ENCODE results near the gene VGF.
"Not testable (repeated sequence)": the region's sequence is repeated elsewhere in the genome, so short reads cannot be mapped to it uniquely, and the experiment has no call there.

Gene VGF

DNA sequence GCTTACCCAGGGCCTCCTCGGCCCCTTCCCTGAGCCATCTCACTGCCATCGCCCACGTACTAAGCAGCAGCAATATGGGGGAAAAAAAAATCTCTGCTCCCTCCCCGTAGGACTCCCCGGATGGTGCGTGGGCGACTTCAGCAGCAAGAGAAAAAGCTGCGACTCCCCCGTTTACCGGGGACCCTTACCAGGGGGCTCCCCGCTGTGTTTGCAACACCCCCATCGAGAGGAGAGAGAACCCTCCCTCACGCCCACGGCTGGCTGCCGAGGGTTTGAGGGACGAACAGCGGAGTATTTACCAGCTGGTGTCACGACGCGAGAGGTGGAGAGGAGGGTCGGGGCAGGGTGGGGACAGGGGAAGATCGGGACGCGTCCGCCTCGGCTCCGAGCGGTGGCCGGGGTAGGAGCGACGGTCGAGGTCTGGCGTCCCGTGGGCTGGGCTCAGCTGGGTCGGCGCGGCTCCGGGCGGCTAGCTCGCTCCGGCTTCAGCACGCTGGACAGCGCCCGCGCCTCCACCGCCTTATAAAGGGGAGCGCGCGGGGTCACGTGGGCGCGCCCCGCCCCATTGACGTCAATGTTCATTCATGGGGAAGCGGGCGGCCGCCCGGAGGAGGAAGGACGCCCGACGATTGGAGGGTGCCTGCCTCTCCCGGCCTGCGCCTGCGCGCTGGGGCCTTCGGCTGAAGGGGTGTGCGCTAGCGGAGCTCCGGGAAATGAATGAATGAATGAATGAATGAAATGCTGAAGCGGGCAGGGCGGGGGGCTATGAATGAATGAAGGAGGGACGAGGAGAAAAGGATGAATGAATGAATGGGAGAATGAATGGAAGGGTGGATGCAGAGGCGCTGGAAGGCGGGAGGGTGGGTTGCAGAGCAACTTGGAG, at the start of gene VGF:
TSS of gene VGF (minus strand) at position 495 of the 883 bp plus-strand sequence. CDS start 726 bp downstream, outside the sequence.
- peak; percentile 72 to 76 for DNase-seq (ENCODE audit: low read depth in 2 of 2)

DNA sequence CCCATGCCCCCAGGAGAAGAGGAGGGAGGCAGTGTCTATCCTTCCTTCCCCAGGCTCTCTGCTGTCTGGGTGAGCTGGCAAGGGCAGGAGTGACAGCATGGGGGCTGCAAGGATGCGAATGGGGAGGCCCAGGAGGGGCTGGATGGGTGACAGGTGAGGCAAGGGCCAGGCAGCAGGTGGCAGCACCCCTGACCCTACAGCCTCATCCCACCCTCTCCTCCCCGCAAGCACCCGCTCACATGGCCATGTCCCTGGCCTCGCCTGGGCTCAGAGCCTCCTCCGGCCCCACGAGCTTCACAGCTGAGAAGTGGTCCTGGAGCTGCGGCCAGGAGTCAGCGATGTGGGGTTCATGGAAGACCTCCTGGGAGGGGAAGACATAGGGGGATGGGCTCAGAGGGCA, 46.6 kb upstream of the VGF start:
- no peak for DNase-seq (ENCODE audit: low read depth in 2 of 2)

DNA sequence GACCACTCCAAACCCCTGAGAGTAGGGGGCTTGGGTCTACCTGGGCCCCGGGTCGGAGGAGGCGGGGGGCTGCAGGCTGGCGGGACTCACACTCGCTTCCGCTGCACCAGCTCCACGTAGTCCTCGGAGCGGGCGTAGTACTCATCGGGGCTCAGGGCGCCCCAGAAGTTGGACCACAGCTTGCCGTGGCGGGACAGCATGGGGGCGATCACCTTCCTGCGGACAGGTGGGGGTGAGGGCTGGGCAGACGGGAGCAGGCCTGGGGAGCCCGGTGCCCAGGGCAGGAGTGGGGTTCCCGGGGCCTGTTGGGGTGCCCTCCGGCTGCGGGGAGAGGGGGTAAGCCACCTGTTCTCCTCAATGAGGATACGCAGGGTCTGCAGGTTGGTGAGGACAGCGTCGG, 46.1 kb upstream of the VGF start:
- no peak for DNase-seq (ENCODE audit: low read depth in 2 of 2)

DNA sequence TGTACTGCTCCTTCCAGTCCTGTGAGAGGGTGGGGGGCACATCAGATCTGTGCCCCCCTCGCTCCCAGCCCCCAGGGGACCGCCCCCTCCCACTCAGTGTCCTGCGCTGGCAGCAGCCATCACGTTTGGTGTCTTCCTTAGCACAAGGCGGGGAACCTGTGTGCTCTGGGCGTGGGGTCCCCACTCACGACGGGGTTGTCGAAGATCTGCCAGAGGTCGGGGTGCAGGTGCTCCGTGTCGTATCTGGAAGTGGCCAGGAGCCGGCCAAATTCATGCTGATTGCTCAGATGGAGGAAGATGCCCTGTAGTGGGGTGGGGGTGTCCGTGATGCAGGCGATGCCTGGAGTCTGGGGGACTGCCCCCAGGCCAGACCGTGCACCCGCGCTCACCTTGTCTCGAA, 44.8 kb upstream of the VGF start:
- DNase-seq (ENCODE audit: low read depth in 2 of 2): no peak

DNA sequence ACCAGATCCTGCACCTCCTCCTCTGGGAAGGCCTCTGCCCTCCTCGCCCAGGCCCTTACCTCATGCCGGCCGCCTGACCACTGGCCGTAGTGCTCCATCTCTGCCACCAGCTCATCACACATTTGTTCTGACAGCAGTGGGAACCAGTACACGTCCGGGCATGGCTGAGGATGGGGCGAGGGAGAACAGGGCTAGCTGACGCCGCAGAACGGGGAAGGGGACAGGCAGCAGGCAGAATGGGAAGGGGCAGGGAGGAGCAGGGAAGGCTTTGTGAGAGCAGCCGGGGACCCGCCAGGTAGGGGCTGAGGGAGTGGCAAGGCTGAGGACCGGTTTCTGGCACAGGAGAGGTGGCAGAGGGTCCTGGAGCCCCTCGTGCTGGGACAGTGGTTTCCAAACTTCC, 43.4 kb upstream of the VGF start:
- DNase-seq (ENCODE audit: low read depth in 2 of 2): no peak

DNA sequence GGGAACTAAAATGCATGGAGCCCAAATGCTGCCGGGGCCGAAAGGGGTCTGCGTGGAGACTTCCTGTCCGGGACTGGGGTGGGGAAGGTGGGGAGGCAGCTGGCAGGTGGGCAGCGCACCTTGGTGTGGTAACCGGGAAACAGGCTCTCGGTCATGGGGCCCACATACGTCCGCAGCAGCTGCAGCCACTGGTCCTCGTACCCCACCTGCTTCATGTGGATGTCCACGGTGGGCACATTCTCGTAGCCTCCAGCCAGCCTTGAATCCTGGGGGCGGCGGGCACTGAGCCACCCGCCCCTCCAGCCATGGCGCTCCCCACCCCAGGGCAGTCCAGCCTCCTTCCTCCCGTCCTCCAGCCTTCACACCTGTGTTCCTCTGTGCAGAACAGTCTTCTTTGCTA, 42.1 kb upstream of the VGF start:
- no peak for DNase-seq (ENCODE audit: low read depth in 2 of 2)

DNA sequence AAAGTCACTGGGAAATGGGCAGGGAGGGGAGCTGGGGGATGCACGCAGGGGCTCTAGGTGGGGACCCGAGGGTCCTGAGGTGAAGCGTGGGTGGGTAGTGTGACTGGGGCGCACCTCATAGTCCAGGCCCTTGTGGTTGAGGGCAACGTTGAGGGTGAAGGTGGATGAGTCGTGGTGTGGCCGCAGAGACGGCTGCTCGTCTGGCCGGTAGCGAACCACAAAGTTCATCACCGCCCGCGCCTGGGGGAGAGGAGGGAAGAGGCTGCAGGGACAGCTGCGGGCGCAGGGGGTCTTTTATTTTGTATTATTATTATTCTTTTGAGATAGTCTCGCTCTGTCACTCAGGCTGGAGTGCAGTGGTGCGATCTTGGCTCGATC, 41.3 kb upstream of the VGF start:
- no peak for DNase-seq (ENCODE audit: low read depth in 2 of 2)

DNA sequence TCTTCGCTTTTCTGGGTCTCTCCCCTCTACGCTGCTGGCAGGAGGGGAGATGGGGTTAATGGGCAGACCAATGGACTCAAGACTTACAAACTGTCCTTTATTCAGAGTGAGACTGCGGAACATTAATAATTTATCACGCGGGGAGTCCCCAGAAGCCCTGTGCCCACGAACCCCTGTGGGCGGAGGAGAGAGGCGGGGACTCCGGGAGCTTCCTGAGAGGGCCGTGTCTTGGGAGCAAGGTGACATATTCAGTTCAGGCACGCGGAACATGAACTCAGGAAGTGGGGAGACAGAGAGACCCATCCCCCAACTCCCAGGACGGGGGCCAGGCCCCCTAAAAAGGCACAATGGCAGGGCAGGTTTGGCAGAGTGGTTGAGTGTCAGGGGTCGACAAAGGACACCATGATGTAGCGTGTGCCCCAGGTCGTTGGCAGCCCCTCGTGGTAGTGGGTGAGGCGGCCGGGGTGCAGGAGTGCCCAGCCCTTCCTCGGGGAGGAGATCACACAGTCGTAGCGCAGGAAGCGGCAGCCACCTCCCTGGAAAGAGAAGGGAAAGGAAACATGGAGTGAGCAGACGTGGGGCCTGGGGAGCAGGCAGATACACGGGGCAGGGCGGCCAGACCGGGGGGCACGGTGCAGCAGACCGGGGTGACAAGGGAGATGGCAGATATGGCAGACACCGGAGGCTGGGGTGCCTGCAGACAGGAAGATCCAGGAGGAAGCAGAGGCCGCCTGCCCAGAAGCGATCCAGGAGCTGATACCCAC, 40.7 kb upstream of the VGF start:
- DNase-seq (ENCODE audit: low read depth in 2 of 2): no peak

DNA sequence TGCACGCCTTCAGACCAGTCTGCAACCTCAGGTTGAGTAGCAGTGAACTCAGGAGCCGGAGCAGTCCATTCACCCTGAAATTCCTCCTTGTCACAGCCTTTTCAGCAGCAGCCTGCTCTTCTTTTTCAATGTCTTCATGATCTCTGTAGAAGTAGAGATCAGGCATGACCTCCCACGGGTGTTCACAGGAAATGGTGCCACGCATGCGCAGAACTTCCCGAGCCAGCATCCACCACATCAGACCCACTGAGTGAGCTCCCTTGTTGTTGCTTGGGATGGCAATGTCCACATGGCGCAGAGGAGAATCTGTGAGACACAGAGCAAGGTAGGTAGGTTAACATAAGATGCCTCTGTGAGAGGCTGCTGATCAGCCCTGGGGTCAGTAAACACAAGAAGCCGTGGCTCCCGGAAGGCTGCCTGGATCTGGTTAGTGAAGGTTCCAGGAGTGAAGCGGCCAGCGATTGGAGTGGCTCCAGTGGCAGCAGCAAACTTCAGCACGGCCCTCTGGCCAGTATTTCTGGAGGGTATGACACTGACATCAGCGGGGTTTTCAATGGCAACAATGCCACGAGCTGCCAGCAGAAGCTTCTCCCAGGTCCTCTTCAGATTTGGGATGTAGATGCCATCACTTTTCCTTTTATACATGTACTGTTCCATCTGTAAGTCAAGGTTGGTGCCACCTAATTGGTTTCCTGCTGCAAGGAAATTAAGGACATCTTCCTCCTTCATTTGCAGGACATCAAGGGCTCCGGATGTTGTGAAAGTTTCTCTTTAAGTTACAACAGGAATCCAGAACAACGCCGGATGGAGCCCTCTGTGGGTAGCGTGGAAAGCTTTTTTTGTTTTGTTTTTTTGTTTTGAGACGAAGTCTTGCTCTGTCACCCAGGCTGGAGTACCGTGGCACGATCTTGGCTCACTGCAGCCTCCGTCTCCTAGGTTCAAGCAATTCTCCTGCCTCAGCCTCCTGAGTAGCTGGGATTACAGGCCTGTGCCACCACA, 38.7 kb upstream of the VGF start:
- not testable (repeated sequence) for DNase-seq (ENCODE audit: low read depth in 2 of 2)

DNA sequence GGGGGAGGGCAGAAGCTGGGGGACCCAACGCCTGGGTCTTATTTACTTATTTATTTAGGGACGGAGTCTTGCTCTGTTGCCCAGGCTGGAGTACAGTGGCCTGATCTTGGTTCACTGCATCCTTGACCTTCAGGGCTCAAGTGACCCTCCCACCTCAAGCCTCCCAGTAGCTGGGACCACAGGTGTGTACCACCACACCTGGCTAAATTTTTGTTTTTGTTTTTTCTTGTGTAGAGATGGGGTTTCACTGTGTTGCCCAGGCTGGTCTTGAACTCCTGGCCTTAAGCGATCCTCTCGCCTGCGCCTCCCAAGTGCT, 37.2 kb upstream of the VGF start:
- DNase-seq (ENCODE audit: low read depth in 2 of 2): no peak

DNA sequence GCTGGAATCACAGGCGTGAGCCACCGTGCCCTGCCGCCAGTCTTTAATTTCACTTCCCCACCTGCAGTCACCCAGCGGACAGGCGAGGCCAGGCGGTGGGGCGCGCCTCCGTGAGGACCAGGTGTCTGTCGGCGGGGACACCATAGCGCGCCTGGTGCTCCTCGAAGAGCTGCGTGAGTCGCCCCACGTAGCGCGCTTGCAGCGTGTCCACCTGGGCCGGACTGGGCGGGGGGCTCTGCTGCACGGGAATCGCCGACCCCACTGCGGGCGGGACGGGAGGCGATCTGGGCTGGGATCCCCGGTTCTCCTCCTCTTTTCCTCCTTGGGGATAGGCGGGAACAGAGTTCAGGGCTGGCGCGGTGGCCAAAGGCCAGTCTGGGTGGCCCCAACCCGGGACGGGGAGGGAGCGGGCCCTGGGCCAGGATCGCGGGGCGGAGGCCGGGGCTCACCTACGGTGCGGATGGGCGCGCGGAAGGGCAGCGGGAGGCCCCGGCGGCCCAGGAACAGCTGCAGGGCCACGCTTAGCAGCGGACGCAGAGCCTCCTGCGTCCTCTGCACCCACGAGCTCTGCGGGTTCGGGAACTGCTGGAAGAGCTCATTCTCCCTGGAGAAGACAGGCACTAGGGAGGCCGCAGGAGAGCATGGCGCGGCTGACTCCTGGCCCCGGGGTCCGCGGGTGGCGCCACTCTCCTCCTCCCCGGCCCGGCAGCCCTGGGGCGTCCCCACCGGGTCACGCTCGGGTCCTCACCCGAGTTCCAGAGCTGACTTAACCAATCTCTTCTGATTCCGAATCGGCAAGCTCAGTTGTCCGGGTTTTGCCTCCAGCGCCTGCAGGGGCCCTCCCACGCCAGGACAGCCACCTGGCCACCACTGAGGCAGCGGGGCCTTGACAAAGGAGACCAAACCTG, 36.6 kb upstream of the VGF start:
- DNase-seq (ENCODE audit: low read depth in 2 of 2): no peak

DNA sequence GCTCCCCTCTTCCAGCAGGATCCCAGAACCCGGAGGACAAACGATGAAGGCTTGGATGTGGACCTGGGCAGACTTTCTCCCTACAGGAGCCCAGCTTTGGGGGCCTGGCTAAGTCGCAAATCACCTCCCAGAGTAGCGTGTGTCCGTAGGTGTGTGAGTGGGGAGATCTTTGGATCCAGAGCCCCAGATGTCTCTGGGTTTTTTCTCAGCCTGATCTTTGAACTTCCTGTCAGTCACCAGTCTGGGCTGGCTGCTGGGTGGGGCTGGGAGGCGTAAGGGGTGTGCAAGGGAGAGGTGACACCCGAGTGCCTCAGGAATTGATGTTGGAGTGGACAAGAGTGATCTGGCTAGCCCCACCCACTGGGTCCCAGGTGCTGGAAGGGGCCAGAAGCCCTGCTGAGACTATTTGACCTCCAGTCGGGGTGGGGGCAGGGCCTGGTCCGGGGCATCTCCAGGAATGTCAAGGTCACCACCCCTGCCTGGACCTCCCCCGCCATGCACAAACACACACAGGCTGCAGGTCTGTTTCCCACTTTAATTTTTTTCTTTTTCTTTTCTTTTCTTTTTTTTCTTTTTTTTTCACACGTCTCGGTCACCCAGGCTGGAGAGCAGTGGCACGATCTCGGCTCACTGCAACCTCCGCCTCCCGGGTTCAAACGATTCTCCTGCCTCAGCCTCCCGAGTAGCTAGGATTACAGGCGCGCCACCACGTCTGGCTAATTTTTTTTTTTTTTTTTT, 35.7 kb upstream of the VGF start, which contains the start of gene MOGAT3:
TSS of gene MOGAT3 (minus strand) at position 175 of the 738 bp plus-strand sequence. CDS start 182 bp downstream, outside the sequence.
- DNase-seq (ENCODE audit: low read depth in 2 of 2): no peak

DNA sequence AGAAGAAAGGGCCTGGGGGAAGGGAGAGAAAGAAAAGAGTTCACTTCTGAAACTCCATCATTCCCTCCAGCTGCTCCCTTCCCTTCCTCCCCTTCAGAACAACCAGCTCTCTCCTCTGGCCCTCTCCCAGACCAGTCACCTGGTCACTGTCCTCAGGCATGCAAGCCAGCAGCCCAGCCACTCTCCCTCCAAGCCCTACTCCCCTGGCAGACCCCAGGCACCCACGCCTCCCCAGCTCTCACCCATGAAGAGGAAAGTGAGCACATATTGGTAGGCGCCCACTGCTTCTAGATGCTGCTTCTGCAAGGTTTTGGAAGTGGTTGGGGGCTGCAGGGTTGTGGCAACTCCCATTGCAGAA, 35.1 kb upstream of the VGF start:
- no peak for DNase-seq (ENCODE audit: low read depth in 2 of 2)

DNA sequence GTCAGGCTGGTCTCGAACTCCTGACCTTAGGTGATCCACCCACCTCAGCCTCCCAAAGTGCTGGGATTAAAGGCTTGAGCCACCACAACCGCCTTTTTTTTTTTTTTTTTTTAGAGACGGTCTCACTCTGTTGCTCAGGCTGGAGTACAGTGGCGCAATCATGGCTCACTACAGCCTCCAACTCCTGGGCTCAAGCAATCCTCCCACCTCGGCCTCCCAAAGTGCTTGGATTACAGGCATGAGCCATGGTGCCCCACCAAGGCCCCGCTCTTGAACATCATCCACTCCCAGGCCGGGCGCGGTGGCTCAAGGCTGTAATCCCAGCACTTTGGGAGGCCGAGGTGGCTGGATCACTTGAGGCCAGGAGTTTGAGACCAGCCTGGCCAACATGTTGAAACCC, 34.2 kb upstream of the VGF start:
- not testable (repeated sequence) for DNase-seq (ENCODE audit: low read depth in 2 of 2)

DNA sequence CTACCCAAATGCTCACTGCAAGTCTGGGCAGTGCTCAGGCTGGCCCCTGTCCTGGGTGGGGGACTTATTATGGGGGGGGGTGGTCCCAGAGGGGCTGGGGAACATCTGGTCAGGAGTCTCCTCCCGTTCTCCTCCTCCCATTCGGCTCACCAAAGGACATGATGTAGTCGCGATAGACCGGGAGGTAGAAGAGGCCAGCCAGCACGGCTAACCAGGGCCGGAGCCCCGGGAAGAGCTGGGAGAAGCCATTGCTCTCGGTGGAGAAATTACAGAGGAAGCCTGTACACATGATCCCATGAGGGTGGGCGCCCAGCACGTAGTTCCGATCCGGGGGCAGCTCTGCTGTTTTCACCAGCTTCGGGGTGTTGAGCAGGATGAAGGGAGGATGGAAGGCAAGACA, 33.1 kb upstream of the VGF start:
- DNase-seq (ENCODE audit: low read depth in 2 of 2): no peak

DNA sequence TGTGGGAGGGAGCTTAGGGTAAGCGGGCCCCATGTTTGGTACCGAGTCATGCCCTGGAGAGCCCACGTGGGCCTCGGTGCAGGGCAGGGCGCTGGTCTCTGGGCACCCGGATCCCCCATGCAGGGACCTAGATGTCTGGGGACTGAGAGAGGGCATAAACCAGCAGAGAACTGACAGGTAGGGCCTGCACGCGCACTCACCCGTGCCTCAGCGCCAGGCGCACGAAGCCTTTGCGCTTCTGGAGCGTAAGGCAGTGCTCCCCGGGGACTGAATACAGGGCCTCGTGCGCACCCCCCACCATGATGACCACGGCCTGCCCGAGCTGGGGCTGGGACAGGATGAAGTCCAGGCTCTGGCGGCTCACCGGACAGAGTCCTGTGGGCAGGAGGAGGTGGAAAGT, 32.6 kb upstream of the VGF start:
- DNase-seq (ENCODE audit: low read depth in 2 of 2): no peak

DNA sequence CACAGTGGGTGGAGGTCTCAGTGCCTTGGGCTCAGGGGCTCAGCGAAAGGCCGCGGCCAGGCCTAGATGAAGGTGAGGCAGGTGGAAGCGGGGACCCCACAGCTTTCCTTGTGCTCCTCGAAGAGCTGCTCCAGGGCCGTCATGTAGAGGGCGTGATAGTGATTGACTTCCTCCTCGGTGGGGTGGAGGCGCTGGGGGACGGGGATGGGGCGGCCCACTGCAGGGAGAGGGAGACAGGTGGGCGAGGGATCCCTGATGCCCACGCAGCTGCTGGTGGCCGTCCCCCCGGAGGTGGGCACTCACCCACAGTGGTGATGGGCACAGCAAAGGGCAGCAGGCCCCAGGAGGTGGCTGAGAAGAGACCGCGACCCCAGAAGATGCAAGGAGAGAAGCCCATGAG, 30.5 kb upstream of the VGF start:
- DNase-seq (ENCODE audit: low read depth in 2 of 2): no peak

DNA sequence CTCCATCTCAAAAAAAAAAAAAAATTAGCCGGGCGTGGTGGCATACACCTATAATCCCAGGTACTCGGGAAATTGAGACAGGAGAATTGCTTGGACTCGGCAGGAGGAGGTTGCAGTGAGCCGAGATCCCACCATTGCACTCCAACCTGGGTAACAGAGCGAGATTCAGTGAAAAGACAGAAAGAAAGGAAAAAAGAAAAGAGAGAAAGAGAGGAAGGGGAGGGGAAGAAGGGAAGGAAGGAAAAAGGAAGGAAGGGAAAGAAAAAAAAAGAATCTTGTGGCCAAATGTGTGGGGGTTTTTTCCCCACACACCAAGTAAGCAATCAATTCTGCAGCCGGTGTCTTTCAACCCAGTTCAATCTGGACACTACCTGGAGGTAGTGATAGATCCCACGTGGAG, 23.7 kb upstream of the VGF start:
- DNase-seq (ENCODE audit: low read depth in 2 of 2): no peak

DNA sequence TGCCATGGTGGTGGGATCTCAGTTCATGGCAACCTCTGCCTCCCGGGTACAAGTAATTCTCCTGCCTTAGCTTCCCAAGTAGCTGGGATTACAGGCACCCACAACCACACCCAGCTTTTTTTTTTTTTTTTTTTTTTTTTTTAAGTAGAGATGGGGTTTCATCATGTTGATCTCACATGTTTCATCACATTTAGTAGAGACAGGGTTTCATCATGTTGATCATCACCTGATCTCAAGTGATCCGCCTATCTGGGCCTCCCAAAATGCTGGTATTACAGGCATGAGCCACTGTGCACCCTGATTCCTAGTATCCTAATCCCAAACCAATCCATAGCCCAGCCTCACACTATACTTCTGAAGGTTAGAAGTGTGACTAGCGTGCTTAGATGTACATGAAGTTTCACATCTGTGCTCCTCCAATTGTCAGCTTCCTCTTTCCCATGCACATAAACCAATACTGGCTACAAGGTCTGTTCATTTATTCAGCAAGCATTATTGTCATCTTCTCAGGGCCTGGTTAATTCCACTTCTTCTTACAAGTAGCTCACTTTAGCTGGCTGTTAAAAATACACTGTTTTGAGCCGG, 21.6 kb upstream of the VGF start:
- no peak for DNase-seq (ENCODE audit: low read depth in 2 of 2)

DNA sequence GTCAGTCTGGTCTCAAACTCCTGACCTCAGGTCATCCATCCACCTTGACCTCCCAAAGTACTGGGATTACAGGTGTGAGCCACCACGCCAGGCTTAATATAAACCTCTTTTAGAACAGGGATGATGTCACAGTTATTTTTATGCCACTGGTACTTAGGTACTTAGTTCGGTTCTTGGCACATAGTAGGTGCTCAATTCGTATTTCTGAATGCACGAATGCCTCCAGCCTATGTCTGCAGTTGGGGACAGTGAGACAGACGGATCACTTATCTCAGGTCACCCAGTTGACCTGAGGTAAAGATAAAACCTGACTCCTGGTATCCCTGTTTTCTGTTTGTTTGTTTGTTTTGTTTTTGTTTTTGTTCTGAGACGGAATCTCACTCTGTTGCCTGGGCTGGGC, 20.8 kb upstream of the VGF start:
- DNase-seq (ENCODE audit: low read depth in 2 of 2): no peak
